Spleen (tissue), 7 donors: Measurements from ENCODE around the gene PHLDB1.

Experiments used
- POLR2A ChIP-seq, 3 donors: fragments of 450-650 bp; IDR thresholded peaks; one replicate each; pipeline ENCODE4 v1.5.1; 2017; ENCODE audit warnings: antibody characterized with exemption in 3 of 3, mild to moderate bottlenecking in 1 of 3
- POLR2AphosphoS5 ChIP-seq, 3 donors: sonication (generic); formaldehyde crosslinking; IDR thresholded peaks; one replicate each; pipeline ENCODE4 v1.5.1; 2017; ENCODE audit warnings: antibody characterized with exemption in 3 of 3
- TF ChIP-seq, protein P1 (sequence below), 11 experiments: fragments of 200-600 bp in 7 of 11; fragments of 450-650 bp in 4 of 11; sonication (generic) in 4 of 11; IDR thresholded peaks in 8 of 11; conservative IDR thresholded peaks in 3 of 11; 1 replicate in 7 of 11; 2 replicates in 4 of 11; pipeline versions ENCODE4 v1.4.0 to v1.8.0; 2016 to 2021; ENCODE audit warnings: antibody characterized with exemption in 11 of 11, inconsistent platforms in 4 of 11, mild to moderate bottlenecking in 1 of 11
- donor health status: DM: no; HTN: no; CAD: no; lungs with moderate emphysema.
- donor health status: DM: no; HTN: no; CAD: no.
- donor health status: DM: no; HTN: no; CAD: no.

DNA sequence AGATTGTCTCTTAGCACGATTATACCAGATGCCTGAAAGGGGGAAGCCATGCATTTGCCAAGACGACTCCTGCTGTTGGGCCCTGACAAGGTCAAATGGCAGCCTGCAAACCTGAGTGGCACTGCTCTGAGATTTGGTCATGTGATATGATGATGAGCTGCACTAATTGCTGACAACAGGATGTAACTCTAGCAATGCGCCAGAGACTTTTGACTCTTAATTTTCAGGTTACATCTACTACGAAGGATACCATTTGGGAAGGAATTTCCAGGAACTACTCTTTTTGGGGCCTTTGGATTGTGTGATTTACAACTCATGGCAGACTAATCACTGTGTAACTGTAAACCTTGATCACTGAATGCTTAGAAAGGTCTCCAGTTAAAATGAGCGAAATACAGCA lies 59.0 kb downstream of the PHLDB1 start:
- TF ChIP-seq, protein P1, sequence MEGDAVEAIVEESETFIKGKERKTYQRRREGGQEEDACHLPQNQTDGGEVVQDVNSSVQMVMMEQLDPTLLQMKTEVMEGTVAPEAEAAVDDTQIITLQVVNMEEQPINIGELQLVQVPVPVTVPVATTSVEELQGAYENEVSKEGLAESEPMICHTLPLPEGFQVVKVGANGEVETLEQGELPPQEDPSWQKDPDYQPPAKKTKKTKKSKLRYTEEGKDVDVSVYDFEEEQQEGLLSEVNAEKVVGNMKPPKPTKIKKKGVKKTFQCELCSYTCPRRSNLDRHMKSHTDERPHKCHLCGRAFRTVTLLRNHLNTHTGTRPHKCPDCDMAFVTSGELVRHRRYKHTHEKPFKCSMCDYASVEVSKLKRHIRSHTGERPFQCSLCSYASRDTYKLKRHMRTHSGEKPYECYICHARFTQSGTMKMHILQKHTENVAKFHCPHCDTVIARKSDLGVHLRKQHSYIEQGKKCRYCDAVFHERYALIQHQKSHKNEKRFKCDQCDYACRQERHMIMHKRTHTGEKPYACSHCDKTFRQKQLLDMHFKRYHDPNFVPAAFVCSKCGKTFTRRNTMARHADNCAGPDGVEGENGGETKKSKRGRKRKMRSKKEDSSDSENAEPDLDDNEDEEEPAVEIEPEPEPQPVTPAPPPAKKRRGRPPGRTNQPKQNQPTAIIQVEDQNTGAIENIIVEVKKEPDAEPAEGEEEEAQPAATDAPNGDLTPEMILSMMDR (IDR thresholded peaks at IDR 0.05 in 8 of 11, conservative IDR thresholded peaks at IDR 0.05 in 3 of 11): no peak
- TF ChIP-seq POLR2A (IDR thresholded peaks at IDR 0.05): no peak
- TF ChIP-seq POLR2AphosphoS5 (IDR thresholded peaks at IDR 0.05): no peak
